Lower leg skin (tissue), 4 donors: ENCODE measurements around the gene CEND1. TPM values are rescaled to one million over a fixed set of nuclear protein-coding genes. Genes with fewer than 3 reads are reported as not detected.

Experiments
- DNase-seq, 2 donors: peaks; one replicate each; pipeline ENCODE4 v3.0.0-alpha.2; 2019; ENCODE audit warnings: low spot score in 2 of 2
- H3K4me3 ChIP-seq: fragments of 200-600 bp; sonication (generic); 2 replicates; pipeline ENCODE4 v1.5.1; 2017; ENCODE audit warnings: mild to moderate bottlenecking, low read depth; ENCODE audit not compliant: poor library complexity, severe bottlenecking
- POLR2A ChIP-seq, 2 donors: fragments of 450-650 bp; IDR thresholded peaks; one replicate each; pipeline ENCODE4 v1.6.1; 2016 to 2017; ENCODE audit warnings: antibody characterized with exemption in 2 of 2, mild to moderate bottlenecking in 1 of 2, moderate library complexity in 1 of 2
- WGBS, 2 donors: methylation state at CpG; one replicate each; pipeline ENCODE4 v1.1.5; 2018; 5-methylcytosine and 5-hydroxymethylcytosine counted together
- intact Hi-C: fragments of 100-400 bp; cut with DNase I; formaldehyde crosslinking; loops from one replicate; pipeline ENCODE4 v1.15.0; 2023; ENCODE audit warnings: low total_unique reads
- total RNA-seq, 4 donors: library from RNA; depleted of rRNA; stranded (reverse); fragments of >200 nt; gene quantifications; one replicate each; pipeline ENCODE4 v1.1.0, GENCODE V29; 2016
- TF ChIP-seq, protein P1 (sequence below), 3 donors: fragments of 450-650 bp; IDR thresholded peaks; one replicate each; pipeline ENCODE4 v1.5.1; 2016; ENCODE audit warnings: antibody characterized with exemption in 3 of 3, mild to moderate bottlenecking in 3 of 3, moderate library complexity in 2 of 3

CEND1 gene
- total RNA-seq, 4 donors from 2014 or later, result not detected

DNA sequence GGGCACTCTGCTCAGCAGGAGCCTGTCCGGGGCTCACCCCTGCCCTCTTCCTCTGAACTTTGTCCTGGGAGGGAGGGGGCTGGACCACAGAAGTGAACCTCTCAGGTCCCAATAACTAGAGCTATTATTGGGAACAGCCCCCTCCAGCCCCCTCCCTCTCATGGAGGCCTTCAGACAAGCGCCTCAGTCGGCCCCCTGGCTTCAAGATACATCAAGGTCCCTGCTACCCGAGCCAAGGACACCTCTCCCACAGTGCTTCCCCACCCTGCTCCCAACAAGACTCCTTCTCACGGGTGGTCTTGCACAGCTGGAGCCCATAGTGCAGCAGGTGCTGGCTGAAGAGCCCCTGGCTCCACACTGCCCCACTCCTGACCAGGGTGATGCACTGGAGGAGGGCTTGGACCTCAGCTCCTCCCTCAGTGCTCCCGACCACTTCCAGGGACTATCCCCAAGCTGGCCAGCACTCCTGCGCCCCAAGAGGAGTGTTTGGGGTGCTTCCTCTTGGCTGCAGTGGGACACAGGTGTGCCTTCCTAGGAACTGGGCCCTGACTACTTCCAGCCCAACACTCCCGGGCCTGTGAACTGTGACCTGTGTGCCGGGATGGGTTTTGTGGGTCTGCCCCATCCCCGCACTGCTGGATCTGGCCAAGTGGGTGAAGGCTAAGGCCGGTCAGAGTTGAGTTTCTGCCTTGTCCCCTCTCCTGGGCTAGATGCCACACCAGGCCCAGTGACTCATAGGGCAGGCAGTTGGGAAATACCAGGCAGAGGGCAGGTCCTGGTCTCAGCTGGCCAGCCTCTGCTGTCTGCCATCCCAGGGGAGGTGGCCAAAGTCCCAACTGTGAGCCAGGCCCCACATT lies 31.0 kb upstream of the CEND1 start:
- TF ChIP-seq POLR2A (IDR thresholded peaks at IDR 0.05), result no peak
- 45 to 70% methylated on average over 10 to 11 of the region's 11 CpGs for WGBS, 2 donors
- intact Hi-C loops, result no loop called here
- H3K4me3 ChIP-seq, result peak overlapping the region; percentile 84
- peak; percentile 72 to 95 for DNase-seq

DNA sequence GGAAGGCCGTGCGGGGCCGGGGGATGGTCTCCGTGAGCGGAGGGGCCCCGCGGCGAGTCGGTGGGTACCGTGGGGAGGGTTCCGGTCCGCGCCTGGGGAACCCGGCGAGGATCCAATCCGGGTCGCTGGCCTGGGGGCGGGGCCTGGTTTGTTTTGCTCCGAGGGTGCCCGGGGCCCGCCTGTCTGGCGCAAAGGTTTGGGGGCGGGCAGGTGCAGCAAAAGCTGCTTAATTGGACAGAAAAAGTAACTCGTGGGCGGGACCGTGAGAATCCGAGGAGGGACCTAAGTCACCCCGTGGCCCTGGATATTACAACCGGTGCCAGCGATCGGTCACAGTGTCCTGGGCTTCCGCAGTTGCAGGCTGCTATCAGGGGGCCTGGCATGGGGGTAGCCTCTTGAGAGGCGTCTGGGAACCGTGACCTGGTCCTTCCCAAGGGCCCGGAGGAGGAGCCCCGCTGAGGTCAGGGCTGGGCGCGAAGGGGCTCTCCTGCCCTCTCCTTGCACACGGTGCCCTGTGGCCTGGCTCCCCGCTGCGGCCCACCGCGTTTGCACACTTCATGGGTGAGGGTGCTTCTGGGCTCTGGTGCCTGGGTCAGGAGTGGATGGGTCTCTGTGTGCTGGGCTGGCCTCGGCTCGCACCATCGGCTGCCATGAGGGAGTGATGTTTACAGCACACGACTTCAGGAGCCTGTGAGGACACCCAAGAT lies 30.2 kb upstream of the CEND1 start:
- TF ChIP-seq, protein P1, sequence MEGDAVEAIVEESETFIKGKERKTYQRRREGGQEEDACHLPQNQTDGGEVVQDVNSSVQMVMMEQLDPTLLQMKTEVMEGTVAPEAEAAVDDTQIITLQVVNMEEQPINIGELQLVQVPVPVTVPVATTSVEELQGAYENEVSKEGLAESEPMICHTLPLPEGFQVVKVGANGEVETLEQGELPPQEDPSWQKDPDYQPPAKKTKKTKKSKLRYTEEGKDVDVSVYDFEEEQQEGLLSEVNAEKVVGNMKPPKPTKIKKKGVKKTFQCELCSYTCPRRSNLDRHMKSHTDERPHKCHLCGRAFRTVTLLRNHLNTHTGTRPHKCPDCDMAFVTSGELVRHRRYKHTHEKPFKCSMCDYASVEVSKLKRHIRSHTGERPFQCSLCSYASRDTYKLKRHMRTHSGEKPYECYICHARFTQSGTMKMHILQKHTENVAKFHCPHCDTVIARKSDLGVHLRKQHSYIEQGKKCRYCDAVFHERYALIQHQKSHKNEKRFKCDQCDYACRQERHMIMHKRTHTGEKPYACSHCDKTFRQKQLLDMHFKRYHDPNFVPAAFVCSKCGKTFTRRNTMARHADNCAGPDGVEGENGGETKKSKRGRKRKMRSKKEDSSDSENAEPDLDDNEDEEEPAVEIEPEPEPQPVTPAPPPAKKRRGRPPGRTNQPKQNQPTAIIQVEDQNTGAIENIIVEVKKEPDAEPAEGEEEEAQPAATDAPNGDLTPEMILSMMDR (IDR thresholded peaks at IDR 0.05), result no peak
- H3K4me3 ChIP-seq, result peak overlapping the region; percentile 84
- WGBS, 2 donors, result 0% methylated on average over 20 to 24 of the region's 47 CpGs
- intact Hi-C loops, result no loop called here
- peak; percentile 90 to 98 for DNase-seq

DNA sequence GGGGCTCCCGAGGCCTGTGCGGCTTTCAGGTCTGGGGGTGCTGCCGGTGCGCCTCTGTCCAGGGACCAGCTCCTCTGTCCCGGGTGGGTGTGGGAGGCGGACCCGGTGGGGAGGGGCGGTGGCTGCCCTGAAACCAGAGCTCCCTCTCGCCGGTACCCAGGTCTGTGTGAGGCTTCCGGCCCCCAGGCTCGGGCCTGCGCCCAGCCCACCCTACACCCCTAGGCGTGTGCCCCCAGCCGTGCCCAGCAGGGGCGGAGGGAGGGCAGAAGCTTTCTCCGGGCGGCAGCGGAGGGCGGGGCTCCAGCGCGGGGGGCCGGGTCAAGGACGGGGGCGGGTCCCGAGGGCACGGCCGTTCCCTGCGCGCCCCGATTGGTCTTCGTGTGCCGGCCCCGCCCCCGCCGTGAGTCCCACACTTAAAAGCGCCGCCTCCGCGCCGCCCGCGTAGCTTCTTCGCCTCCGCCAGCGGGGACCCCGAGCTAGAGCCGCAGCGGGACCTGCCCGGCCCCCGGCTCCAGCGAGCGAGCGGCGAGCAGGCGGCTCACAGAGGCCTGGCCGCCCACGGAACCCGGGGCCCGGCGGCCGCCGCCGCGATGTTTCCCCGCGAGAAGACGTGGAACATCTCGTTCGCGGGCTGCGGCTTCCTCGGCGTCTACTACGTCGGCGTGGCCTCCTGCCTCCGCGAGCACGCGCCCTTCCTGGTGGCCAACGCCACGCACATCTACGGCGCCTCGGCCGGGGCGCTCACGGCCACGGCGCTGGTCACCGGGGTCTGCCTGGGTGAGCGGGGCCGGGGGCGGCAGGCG lies 29.4 kb upstream of the CEND1 start:
- WGBS, 2 donors, result 0 to 5% methylated on average over 4 to 7 of the region's 96 CpGs
- intact Hi-C loops, result no loop called here
- peak; percentile 86 to 99 for DNase-seq
- TF ChIP-seq, protein P1 (IDR thresholded peaks at IDR 0.05), result no peak
- TF ChIP-seq POLR2A (IDR thresholded peaks at IDR 0.05), result peak in 1 of 2 donors; percentile 86
- peak overlapping the region; percentile 84 for H3K4me3 ChIP-seq

DNA sequence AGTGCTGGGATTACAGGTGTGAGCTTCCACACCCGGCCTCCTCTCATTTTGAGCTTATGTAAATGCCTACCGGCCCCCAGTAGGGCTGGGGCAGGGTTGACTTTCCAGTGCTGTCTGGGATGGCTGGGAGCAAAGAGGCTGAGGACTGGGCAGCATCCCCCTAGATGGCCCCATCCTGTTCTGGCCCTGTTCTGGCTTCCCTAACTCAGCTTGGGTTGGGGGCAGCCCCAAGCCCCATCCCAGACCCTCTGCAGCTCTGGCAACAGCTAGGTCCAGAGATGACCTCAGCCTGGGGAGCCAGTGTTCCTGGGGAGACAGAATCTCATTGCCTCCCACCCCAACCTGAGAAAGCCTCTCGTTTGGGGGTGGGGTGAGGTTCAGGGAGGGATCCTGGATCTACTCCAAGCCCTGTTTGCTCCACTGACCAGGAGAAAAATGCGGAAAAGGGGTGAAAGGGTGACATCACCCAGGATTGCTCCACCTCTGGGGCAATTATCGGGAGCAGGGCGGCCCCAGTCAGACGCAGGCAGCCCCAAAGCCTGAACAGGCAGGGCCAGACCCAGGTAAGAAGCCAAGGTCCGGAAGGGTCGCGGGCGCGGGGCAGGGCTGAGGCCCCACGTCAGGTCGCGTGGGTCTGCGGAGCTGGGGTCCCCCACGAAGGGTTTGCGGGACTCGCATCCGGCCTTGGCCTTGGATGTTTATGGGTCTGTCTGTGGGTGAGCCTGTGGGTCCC lies 28.7 kb upstream of the CEND1 start, which contains the start of gene PNPLA2:
TSS of gene PNPLA2 (plus strand) at position 519 of the 733 bp plus-strand sequence. CDS start 805 bp downstream, outside the sequence.
- DNase-seq, result no peak
- TF ChIP-seq, protein P1 (IDR thresholded peaks at IDR 0.05), result no peak
- no peak for TF ChIP-seq POLR2A (IDR thresholded peaks at IDR 0.05)
- intact Hi-C loops, result no loop called here
- WGBS, 2 donors, result 19 to 38% methylated on average over 17 to 20 of the region's 20 CpGs
- peak within 1 kb of the TSS; percentile 84 for H3K4me3 ChIP-seq

DNA sequence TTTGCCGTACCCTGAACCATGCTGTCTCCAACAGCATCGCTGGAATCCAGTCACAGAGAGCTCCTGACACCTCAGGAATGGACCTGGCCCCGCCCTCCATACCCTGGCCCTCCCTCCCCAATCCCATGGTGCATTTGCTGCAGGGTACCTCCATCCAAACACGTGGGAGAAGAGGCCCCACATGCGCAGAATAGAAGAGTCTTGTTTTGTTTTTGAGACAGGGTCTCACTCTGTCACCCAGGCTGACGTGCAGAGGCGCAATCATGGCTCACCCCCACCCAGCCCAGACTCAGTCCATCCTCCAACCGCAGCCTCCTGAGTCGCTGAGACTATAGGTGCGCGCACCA lies 26.5 kb upstream of the CEND1 start:
- no peak for TF ChIP-seq POLR2A (IDR thresholded peaks at IDR 0.05)
- intact Hi-C loops, result no loop called here

DNA sequence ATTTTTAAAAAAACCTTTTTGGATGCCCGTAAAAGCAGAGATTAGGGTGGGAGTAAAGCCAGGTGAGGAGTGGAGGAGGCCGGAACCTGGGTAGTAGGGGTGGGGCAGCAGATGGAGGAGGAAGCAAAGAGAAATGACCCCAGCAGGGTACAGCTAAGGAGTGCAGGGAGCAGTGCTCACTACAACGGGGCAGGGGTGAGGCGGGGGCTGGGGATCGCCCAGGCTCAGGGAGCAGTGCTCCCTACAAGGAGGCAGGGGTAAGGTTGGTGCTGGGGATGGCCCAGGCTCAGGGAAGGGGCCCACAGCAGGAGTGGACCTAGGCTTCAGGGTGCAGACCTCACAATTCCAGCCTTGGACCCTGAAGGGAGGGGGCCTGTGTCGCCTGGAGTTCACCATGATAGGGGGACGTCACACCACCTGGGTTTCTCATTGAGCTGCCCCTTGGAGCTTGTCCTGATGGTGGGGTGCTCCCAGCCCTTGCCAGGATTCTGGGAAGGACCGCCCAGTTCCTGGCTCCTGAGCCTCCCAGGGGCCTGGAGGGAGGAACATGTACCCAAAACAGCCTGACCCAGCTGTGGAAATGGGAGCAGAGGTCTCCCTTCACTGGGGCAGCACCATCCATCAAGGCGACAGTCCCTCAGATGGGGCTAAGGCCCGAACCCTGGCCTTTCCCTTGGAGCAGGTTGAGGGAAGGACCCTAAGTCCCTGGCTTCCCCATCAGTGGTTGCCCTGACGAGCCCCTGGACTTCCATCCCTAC lies 26.0 kb upstream of the CEND1 start:
- DNase-seq, result no peak
- intact Hi-C loops, result no loop called here
- WGBS, 2 donors, result 82 to 84% methylated on average over 10 to 11 of the region's 11 CpGs
- TF ChIP-seq POLR2A (IDR thresholded peaks at IDR 0.05), result no peak
- TF ChIP-seq, protein P1 (IDR thresholded peaks at IDR 0.05), result no peak
- no peak overlapping the region for H3K4me3 ChIP-seq

More for the DNA sequence above, 26.5 kb upstream of the CEND1 start:
- DNase-seq, result no peak
- no peak overlapping the region for H3K4me3 ChIP-seq
- 83% methylated on average over 11 of the region's 11 CpGs for WGBS, 2 donors
